Head of caudate nucleus (tissue), 42 donors: ENCODE results near the gene ZBTB8B.

ENCODE experiments used
- DNase-seq, 42 donors: peaks; one replicate each; pipeline versions ENCODE4 v3.0.0 to v3.0.0-alpha.2; 2020 to 2021; ENCODE audit warnings: mixed read lengths in 7 of 42
- intact Hi-C: fragments of 100-400 bp; cut with DNase I; formaldehyde crosslinking; loops from one replicate; pipeline ENCODE4 v1.15.0; 2022

The ZBTB8B gene

DNA sequence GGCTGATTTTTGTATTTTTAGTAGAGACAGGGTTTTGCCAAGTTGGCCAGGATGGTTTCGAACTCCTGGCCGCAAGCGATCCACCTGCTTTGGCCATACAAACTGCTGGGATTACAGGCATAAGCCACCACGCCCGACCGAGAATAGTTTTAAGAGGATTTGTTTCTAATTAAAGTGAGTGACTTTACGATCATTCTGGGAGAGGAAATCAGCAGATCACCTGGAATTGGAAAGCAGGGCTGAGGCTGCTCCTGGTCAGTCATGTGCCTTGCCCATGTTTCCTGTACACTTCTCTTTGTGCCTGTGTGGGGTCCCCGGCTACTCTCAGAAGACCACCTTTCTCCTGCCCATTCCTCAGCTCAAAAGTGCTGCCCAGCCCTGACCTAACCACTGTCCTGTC, 33.9 kb downstream of the ZBTB8B start:
- no peak for DNase-seq
- intact Hi-C loops: no loop called here

DNA sequence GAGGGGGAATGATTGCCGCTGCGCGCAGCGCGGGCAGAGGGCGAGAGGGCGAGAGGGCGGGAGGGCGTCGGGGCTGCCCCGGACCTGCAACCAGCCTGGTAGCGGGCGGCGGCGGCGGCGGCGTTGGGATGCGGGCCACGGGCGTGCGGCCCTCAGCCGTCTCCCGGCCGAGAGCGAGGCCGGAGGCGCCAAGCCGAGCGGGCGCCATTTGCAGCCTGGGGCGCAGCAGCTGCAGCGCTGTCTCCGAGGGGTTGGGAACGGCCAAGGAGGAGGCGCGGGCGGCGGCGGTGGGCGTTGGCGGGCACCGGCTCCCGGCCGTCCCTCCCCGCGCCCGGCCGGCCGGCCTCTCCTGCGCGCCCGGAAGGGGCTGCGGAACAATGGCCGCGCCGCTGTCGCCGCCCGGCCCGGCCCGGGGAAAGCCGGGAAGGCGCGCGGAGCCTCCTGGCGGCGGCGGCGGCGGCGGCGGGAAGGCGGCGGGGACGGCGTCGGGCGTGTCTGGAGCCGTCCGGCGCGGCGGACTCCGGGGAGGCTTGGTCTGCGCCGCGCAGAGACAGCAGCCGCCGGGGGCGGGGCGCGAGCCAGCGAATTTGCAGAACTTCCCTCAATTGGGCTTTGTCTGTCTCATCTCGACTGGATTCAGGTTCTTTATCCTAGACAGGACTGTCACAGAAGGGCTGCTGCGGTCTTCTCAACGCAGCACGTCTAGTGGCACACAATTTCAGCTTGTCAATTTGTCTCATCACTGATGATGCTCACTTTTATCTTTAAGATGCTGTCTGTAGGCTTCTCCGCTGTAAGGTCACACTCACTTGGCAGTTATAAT, 35.7 kb downstream of the ZBTB8B start:
- DNase-seq: peak; percentile 27 to 82 (median 64)
- intact Hi-C loops: no loop called here

DNA sequence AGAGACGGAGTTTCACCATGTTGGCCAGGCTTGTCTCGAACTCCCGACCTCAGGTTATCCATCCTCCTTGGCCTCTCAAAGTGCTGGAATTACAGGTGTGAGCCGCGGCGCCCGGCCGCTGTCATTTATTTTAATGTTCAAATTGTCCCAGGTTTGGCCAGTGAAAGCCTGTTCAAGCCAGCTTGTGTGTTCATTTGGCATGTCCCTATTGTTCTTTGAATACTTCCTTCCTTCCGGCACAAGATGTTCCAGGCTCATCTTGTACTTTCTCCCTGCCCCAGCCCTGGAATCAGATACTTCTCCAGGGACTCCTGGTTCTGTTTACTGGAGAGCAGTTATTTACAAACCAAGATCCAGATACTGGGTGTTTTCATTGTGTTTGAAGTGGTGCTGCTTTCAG, 37.0 kb downstream of the ZBTB8B start:
- intact Hi-C loops: no loop called here
- DNase-seq: no peak

DNA sequence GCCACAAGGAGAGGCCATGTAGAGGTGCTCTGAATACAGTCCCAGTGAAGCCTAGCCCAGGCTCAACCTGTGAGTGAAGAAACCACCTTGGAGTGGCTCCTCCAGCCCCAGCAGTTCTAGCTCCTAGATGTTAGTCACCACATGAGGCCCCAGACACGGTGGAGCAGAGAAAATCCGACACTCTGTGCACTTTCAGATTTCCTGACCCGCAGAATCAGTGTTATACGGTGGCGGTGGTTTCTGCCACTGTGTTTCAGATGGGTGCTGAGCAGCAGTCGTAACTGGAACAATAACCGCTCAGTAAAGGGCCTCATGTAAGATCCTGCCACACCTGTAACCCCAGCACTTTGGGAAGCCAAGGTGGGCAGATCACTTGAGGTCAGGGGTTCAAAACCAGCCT, 38.3 kb downstream of the ZBTB8B start:
- DNase-seq: no peak
- intact Hi-C loops: no loop called here

GRCh38 chr1:32507021-32507420, 42.1 kb downstream of the ZBTB8B start:
- DNase-seq: no peak
- intact Hi-C loops: no loop called here

DNA sequence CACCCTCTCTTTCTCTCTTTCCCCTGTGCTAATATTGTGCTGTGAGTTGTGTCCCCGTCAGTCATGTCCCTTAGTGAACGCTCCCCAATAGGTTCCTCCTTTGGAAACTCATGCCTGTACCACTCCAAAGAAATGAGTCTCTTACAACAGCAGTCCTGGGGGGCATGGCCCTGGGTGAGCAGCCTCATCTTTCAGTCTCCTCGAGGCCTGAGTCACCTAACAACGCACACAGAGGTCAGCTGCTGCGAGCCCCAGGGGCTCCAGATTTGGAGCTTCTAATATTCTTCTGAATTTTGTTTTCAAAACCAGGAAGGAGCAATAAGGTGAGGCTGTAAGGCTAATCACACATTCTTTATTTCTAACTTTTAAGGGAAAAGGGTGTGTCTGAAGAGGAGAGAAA, 43.9 kb downstream of the ZBTB8B start:
- intact Hi-C loops: no loop called here
- no peak for DNase-seq

DNA sequence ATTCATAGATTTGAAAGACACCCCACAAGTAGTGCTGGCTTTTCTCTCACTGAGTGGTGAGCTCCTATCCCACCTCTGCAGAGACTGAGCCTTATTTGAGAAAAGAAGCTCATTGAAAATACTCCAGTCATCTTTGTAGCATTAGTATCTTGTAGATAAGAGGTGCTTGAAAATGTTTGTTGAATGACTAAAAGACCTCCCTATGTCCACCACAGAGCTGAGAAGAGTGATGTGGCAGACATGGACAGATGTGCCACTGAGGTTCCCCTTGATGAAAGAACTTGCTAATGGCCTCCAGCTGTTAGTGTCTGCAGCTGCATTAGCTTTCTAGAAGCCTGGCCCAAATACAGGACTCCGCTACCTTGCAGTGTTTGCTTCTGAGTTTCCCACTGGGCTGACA, 45.1 kb downstream of the ZBTB8B start:
- DNase-seq: no peak
- intact Hi-C loops: no loop called here
